ENCODE data around the gene IL21R. TPM values are rescaled to one million over a fixed set of nuclear protein-coding genes. Genes with fewer than 3 reads are reported as not detected.

Gene IL21R
- total and polyA plus RNA-seq, 10 of the 15 experiments (the other 5 are each of a cell fraction or from before 2014, with no cell fraction given), result 5.3 to 138 (median 82.5) TPM

- TF ChIP-seq SP1 (IDR thresholded peaks at IDR 0.05; ENCODE audit: low read depth, low read length) (no peak), PAX8 (IDR thresholded peaks at IDR 0.05) (no peak), PML (IDR thresholded peaks at IDR 0.05; ENCODE audit: low read length) (no peak), SIN3A (IDR thresholded peaks at IDR 0.05; ENCODE audit: low read depth, low read length) (no peak), ATF3 (IDR thresholded peaks at IDR 0.05; ENCODE audit: borderline replicate concordance, extremely low read depth, low read depth, low read length) (no peak), USF1 (IDR thresholded peaks at IDR 0.05; ENCODE audit: borderline replicate concordance, extremely low read length, insufficient read depth, low read depth, low read length) (no peak), E2F8 (IDR thresholded peaks at IDR 0.05; ENCODE audit: low read depth, partially characterized antibody) (no peak), NR2C2 (IDR thresholded peaks at IDR 0.05; ENCODE audit: borderline replicate concordance, control insufficient read depth, insufficient read length, low read depth) (no peak), MEF2A (IDR thresholded peaks at IDR 0.05; ENCODE audit: insufficient read depth, low read depth, low read length) (no peak), NRF1 (conservative IDR thresholded peaks at IDR 0.05; ENCODE audit: low read depth, low read length) (no peak), WRNIP1 (IDR thresholded peaks at IDR 0.05; ENCODE audit: borderline replicate concordance, low read depth, low read length) (no peak)
- TF ChIP-seq, protein P1, sequence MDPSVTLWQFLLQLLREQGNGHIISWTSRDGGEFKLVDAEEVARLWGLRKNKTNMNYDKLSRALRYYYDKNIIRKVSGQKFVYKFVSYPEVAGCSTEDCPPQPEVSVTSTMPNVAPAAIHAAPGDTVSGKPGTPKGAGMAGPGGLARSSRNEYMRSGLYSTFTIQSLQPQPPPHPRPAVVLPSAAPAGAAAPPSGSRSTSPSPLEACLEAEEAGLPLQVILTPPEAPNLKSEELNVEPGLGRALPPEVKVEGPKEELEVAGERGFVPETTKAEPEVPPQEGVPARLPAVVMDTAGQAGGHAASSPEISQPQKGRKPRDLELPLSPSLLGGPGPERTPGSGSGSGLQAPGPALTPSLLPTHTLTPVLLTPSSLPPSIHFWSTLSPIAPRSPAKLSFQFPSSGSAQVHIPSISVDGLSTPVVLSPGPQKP (IDR thresholded peaks at IDR 0.05; ENCODE audit: low read depth, low read length), result no peak
- TF ChIP-seq, protein P2, sequence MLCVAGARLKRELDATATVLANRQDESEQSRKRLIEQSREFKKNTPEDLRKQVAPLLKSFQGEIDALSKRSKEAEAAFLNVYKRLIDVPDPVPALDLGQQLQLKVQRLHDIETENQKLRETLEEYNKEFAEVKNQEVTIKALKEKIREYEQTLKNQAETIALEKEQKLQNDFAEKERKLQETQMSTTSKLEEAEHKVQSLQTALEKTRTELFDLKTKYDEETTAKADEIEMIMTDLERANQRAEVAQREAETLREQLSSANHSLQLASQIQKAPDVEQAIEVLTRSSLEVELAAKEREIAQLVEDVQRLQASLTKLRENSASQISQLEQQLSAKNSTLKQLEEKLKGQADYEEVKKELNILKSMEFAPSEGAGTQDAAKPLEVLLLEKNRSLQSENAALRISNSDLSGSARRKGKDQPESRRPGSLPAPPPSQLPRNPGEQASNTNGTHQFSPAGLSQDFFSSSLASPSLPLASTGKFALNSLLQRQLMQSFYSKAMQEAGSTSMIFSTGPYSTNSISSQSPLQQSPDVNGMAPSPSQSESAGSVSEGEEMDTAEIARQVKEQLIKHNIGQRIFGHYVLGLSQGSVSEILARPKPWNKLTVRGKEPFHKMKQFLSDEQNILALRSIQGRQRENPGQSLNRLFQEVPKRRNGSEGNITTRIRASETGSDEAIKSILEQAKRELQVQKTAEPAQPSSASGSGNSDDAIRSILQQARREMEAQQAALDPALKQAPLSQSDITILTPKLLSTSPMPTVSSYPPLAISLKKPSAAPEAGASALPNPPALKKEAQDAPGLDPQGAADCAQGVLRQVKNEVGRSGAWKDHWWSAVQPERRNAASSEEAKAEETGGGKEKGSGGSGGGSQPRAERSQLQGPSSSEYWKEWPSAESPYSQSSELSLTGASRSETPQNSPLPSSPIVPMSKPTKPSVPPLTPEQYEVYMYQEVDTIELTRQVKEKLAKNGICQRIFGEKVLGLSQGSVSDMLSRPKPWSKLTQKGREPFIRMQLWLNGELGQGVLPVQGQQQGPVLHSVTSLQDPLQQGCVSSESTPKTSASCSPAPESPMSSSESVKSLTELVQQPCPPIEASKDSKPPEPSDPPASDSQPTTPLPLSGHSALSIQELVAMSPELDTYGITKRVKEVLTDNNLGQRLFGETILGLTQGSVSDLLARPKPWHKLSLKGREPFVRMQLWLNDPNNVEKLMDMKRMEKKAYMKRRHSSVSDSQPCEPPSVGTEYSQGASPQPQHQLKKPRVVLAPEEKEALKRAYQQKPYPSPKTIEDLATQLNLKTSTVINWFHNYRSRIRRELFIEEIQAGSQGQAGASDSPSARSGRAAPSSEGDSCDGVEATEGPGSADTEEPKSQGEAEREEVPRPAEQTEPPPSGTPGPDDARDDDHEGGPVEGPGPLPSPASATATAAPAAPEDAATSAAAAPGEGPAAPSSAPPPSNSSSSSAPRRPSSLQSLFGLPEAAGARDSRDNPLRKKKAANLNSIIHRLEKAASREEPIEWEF (IDR thresholded peaks at IDR 0.05; ENCODE audit: insufficient replicate concordance, low read depth, low read length), result no peak
- TF ChIP-seq, protein P3, sequence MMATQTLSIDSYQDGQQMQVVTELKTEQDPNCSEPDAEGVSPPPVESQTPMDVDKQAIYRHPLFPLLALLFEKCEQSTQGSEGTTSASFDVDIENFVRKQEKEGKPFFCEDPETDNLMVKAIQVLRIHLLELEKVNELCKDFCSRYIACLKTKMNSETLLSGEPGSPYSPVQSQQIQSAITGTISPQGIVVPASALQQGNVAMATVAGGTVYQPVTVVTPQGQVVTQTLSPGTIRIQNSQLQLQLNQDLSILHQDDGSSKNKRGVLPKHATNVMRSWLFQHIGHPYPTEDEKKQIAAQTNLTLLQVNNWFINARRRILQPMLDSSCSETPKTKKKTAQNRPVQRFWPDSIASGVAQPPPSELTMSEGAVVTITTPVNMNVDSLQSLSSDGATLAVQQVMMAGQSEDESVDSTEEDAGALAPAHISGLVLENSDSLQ (IDR thresholded peaks at IDR 0.05), result peak; percentile 39; the same call in 1 of the 2 replicates
These were observed 1.6 kb downstream of the IL21R start (continued) for GRCh38 chr16:27403601-27403992.
